Measurements from ENCODE around the gene MYL3. TPM values are rescaled to one million over a fixed set of nuclear protein-coding genes. Genes with fewer than 3 reads are reported as not detected.
"Not testable (repeated sequence)": the region's sequence is repeated elsewhere in the genome, so short reads cannot be mapped to it uniquely, and the experiment has no call there.

MYL3 gene
- total RNA-seq, 1 donor from 2014 or later, result not detected

DNA sequence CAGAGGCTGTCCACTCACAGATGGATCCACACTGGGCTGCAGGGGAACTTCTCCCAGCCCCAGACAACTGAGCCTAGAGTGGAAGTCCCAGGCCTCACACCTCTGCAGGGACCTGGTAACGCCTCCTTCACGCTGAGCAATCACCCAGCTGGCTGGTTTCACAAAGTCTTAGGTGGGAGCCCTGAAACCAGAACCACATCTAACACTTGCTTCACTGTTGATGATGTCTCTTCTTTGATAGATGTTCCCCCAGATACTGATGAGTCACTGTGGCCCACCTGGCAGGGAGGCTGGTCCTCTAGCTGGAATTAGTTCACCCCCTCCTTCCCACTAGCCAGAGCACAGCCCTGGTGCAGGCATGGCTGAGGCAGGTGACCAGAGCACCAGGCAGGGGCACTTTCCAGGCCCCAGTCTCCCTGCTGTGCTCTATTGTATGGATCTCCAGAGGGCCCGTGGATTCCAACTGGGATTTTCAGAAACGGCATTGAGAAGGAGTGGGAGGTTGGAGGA, 33.5 kb downstream of the MYL3 start:
- intact Hi-C loops (cut with micrococcal nuclease), result no loop called here
- Mint-ChIP-seq H3K9me3 (no peaks in the 10 kb centered on the region), H3K27ac (no peak overlapping the region)

DNA sequence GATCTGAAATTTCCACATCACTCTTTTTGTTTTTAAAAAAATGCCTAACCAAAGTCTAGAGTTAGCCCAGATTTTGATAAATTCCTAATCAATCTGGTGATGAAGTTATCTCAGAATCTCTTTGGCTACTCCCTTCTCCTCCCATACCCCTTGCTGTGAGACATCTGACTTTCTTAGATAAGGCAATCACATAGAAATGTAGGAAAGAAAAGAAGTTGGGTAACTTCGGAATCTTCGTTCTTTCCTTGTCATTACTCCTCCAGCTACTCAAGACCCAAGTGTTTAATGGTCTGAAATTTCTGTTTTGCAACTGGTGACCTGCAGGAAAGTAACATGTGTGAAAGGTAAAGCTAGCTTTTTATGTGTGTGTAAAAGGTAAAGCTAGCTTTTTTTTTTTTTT, 37.8 kb downstream of the MYL3 start:
- Mint-ChIP-seq H3K4me3 (ENCODE audit: low read depth) (no peak overlapping the region), H3K4me1 (ENCODE audit: low read depth) (peaks cover 11% of the 10 kb centered on the region), H3K27me3 (ENCODE audit: low read depth) (peaks cover 17% of the 10 kb centered on the region), H3K27ac (no peak overlapping the region), H3K9me3 (peaks cover 21% of the 10 kb centered on the region), H3K36me3 (ENCODE audit: low read depth) (peaks cover 4% of the 10 kb centered on the region)
- intact Hi-C loops (cut with micrococcal nuclease), result no loop called here
- DNase-seq (ENCODE audit: low spot score), result no peak

More for the DNA sequence above, 33.5 kb downstream of the MYL3 start:
- Mint-ChIP-seq H3K36me3 (ENCODE audit: low read depth) (no peaks in the 10 kb centered on the region), H3K4me1 (ENCODE audit: low read depth) (peaks cover 11% of the 10 kb centered on the region), H3K4me3 (ENCODE audit: low read depth) (no peak overlapping the region), H3K27me3 (ENCODE audit: low read depth) (peaks cover 10% of the 10 kb centered on the region)
- no peak for DNase-seq (ENCODE audit: low spot score)

DNA sequence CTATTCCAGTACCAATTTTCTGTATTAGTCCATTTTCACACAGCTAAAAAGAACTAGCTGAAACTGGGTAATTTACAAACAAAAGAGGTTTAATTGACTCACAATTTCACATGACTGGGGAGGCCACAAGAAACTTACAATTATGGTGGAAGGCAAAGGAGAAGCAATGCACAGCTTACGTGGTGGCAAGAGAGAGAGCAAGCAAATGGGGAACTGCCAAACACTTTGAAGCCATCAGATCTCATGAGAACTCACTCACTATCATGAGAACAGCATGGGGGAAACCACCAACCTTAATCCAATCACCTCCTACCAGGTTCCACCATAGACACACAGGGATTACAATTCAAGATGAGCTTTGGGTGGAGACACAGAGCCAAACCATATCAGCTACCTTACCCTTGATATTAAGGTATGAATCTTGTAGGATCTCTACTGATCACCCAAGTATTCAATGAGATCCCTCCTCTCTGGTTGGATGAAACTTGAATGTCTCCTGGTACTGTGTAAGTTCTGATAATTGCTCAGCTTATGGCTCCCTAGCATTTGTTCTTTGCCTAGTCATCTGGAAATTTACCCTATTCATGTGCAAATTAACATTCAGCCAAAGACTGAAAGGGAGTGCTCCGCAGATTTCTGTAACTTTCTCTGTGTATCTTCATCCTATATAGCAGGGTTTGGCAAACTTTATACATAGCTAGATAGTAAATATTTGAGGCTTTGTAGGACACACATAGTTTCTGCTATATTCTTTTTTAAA, 38.9 kb downstream of the MYL3 start:
- no peak for DNase-seq (ENCODE audit: low spot score)
- H3K9me3 Mint-ChIP-seq, result peaks cover 21% of the 10 kb centered on the region
- peaks cover 9% of the 10 kb centered on the region for H3K4me1 Mint-ChIP-seq (ENCODE audit: low read depth)
- H3K4me3 Mint-ChIP-seq (ENCODE audit: low read depth), result no peak overlapping the region
- H3K27ac Mint-ChIP-seq, result no peak overlapping the region
- intact Hi-C loops (cut with micrococcal nuclease), result no loop called here
- peaks cover 20% of the 10 kb centered on the region for H3K27me3 Mint-ChIP-seq (ENCODE audit: low read depth)
- H3K36me3 Mint-ChIP-seq (ENCODE audit: low read depth), result peaks cover 4% of the 10 kb centered on the region

DNA sequence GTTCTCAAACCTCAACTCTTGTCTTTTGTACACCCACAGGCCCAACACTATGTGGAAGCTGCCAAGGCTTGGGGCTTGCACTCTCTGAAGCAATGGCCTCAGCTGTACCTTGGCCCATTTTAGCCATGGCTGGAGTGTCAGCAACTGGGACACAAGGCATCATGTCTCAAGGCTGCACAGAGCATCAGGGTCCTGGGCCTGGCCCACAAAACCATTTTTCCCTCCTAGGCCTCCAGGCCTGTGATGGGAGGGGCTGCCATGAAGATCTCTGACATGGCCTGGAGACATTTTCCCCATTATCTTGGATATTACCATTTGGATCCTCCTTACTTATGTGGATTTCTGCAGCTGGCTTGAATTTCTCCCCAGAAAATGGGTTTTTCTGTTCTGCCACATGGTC, 39.9 kb downstream of the MYL3 start:
- intact Hi-C loops (cut with micrococcal nuclease); H3K27ac Mint-ChIP-seq; H3K36me3 Mint-ChIP-seq (ENCODE audit: low read depth); H3K4me3 Mint-ChIP-seq (ENCODE audit: low read depth); DNase-seq (ENCODE audit: low spot score); H3K4me1 Mint-ChIP-seq (ENCODE audit: low read depth): not testable (repeated sequence)
- H3K27me3 Mint-ChIP-seq (ENCODE audit: low read depth), result peaks cover 29% of the 10 kb centered on the region
- peaks cover 21% of the 10 kb centered on the region for H3K9me3 Mint-ChIP-seq

DNA sequence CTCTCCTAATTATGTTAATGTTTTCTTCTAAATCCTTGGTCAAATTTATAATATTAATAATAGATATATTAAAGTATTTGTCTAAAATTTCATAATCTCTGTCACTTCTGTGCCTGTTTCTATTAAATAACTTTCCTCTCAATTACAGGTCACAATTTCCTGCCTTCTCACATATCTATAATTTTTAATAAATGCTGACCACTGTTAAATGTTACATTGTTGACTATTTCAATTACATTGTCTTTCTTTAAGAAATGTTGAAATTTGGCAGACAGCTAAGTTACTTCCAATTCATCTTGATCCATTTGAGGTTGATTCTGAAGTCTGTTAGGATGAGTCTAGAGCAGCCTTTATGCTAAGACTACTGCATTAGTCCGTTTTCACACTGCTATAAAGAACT, 41.7 kb downstream of the MYL3 start:
- Mint-ChIP-seq H3K4me3 (ENCODE audit: low read depth) (no peak overlapping the region), H3K27me3 (ENCODE audit: low read depth) (peaks cover 26% of the 10 kb centered on the region), H3K36me3 (ENCODE audit: low read depth) (peaks cover 4% of the 10 kb centered on the region), H3K27ac (no peak overlapping the region), H3K4me1 (ENCODE audit: low read depth) (no peaks in the 10 kb centered on the region), H3K9me3 (peaks cover 21% of the 10 kb centered on the region)
- intact Hi-C loops (cut with micrococcal nuclease), result no loop called here
- DNase-seq (ENCODE audit: low spot score), result no peak

DNA sequence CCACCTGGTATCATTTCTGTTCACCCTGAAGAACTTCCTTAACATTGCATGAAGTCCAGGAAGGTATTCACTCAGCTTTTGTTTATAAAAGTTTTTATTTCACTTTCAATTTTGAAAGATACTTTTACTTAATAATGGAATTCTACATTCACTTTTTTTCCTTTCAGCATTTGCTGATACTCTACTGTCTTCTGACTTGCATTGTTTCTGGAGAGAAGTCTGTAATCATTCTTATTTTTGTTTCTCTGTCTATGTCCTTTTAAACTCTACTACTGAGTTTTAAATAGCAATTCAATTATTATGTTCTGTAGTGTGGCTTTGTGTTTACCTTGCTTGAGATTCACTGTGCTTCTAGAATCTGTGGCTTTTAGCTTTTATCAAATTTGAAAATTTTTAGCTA, 42.4 kb downstream of the MYL3 start:
- peaks cover 21% of the 10 kb centered on the region for H3K9me3 Mint-ChIP-seq
- no peaks in the 10 kb centered on the region for H3K4me1 Mint-ChIP-seq (ENCODE audit: low read depth)
- no peak overlapping the region for H3K27ac Mint-ChIP-seq
- no peak overlapping the region for H3K4me3 Mint-ChIP-seq (ENCODE audit: low read depth)
- intact Hi-C loops (cut with micrococcal nuclease), result no loop called here
- no peak for DNase-seq (ENCODE audit: low spot score)
- H3K27me3 Mint-ChIP-seq (ENCODE audit: low read depth), result peaks cover 25% of the 10 kb centered on the region
- peaks cover 4% of the 10 kb centered on the region for H3K36me3 Mint-ChIP-seq (ENCODE audit: low read depth)

DNA sequence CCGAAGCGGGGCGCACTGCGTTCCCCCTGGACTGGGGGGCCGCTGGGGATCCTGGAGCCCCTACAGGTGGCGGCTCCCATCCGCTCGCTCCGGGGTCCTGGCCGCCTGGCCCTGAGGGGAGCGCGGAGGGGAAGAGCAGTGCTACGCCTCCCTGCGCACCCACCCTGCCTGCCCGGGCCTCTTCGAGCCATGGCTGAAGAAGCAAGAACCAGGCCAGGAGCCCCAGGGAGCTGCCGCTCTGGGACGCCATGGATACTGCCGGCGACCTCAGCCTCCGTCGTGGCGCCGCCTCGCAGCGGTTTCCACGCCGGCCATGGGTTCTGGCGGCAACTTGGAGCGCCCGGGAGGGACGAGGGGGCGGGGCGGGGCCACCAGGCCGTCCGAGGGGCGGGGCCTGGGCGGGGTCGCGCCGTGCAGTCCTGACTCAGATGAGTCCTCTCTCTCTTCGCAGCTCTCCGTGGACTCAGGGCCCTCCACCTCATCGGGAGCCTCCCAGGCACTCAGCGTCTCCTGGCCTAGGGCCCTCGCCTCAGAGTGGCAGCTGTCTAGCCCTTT, 50.9 kb downstream of the MYL3 start:
- peak; percentile 51 for DNase-seq (ENCODE audit: low spot score)
- no peaks in the 10 kb centered on the region for H3K9me3 Mint-ChIP-seq
- peaks cover 27% of the 10 kb centered on the region for H3K27me3 Mint-ChIP-seq (ENCODE audit: low read depth)
- H3K4me1 Mint-ChIP-seq (ENCODE audit: low read depth), result peaks cover 16% of the 10 kb centered on the region
- no peaks in the 10 kb centered on the region for H3K36me3 Mint-ChIP-seq (ENCODE audit: low read depth)
- no peak overlapping the region for H3K27ac Mint-ChIP-seq
- intact Hi-C loops (cut with micrococcal nuclease), result no loop called here
- peak overlapping the region; percentile 56 for H3K4me3 Mint-ChIP-seq (ENCODE audit: low read depth)

DNA sequence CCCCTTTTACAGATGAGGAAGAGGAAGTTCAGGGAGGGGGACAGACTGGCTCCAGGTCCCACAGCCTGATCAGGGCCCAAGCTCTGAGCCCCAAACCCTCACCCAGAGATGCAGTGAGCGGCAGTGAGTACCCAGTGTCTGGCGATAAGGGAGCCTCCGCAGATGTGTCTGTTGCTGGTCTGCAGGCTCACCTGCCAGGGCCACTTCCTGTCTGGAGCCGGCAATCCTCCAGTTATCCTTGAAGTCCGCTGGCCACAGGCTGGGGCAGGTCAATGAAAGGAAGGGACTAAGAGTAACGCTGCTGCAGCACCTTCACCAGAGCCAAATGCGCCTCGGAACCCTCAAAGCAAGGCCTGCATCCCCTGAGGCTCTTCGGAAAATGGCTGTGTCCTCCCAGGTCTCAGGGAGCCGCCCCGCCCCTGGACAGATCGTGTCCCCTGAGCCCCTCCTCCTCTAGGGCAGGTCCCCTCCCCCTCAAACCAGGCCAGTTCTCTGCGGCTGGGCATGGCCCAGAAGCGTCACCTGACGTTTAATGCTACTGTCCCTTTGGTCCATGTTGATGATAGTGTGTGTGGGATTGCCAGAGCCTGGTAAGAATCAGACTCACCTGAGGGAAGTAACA, 51.5 kb downstream of the MYL3 start:
- intact Hi-C loops (cut with micrococcal nuclease), result no loop called here
- Mint-ChIP-seq H3K4me3 (ENCODE audit: low read depth) (no peak overlapping the region), H3K36me3 (ENCODE audit: low read depth) (no peaks in the 10 kb centered on the region), H3K4me1 (ENCODE audit: low read depth) (peaks cover 16% of the 10 kb centered on the region), H3K9me3 (no peaks in the 10 kb centered on the region), H3K27ac (no peak overlapping the region), H3K27me3 (ENCODE audit: low read depth) (peaks cover 32% of the 10 kb centered on the region)
- no peak for DNase-seq (ENCODE audit: low spot score)

DNA sequence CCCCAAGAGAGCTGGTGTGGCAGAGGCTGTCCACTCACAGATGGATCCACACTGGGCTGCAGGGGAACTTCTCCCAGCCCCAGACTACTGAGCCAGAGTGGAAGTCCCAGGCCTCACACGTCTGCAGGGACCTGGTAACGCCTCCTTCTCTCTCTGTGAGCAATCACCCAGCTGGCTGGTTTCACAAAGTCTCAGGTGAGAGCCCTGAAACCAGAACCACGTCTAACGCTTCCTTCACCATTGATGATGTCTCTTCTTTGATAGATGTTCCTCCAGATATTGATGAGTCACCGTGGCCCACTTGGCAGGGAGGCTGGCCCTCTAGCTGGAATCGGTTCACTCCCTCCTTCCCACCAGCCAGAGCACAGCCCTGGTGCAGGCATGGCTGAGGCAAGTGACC, 54.5 kb downstream of the MYL3 start:
- intact Hi-C loops (cut with micrococcal nuclease); H3K4me3 Mint-ChIP-seq (ENCODE audit: low read depth); DNase-seq (ENCODE audit: low spot score); H3K36me3 Mint-ChIP-seq (ENCODE audit: low read depth); H3K27ac Mint-ChIP-seq; H3K9me3 Mint-ChIP-seq: not testable (repeated sequence)
- Mint-ChIP-seq H3K4me1 (ENCODE audit: low read depth) (peaks cover 16% of the 10 kb centered on the region), H3K27me3 (ENCODE audit: low read depth) (peaks cover 36% of the 10 kb centered on the region)

Other genes starting within 250 kb of the MYL3 start
- gene ALS2CL, start 169.8 kb downstream of the MYL3 start, total RNA-seq, result 0.44 and 0.71 TPM in 2 replicates
- gene TMIE, start 162.1 kb downstream of the MYL3 start, total RNA-seq, result not detected in 2 replicates
- gene PRSS50, start 145.6 kb downstream of the MYL3 start, total RNA-seq, result not detected in 2 replicates
- not detected in 2 replicates for gene PTH1R, start 14.3 kb upstream of the MYL3 start, total RNA-seq
- 65.3 and 69.2 TPM in 2 replicates for gene CCDC12, start 113.3 kb upstream of the MYL3 start, total RNA-seq
- 120 and 129 TPM in 2 replicates for gene NBEAL2, start 116.2 kb upstream of the MYL3 start, total RNA-seq